SK-N-SH treated with all-trans-retinoic acid at 6 μM for 48 hours (cell line): ENCODE measurements around the gene ZNF836.

Source experiments
- ATAC-seq: fragments of 200-7000 bp; cut with Tn5 transposase; 3 replicates; pipeline ENCODE4 v1.9.1; 2020; ENCODE audit warnings: mild to moderate bottlenecking, moderate library complexity
- ARNTL ChIP-seq: fragments of 450-650 bp; formaldehyde crosslinking; IDR thresholded peaks from 2 replicates; pipeline ENCODE4 v1.5.0; 2020; ENCODE audit warnings: low read depth, mild to moderate bottlenecking, moderate library complexity, borderline replicate concordance
- BACH2 ChIP-seq: fragments of 250-450 bp; sonication (Bioruptor Pico); IDR thresholded peaks from 2 replicates; pipeline ENCODE4 v1.9.0; 2021; ENCODE audit warnings: mild to moderate bottlenecking, borderline replicate concordance
- CSDC2 ChIP-seq: fragments of 250-450 bp; sonication (Bioruptor Pico); IDR thresholded peaks from 2 replicates; pipeline ENCODE4 v1.5.0; 2020; ENCODE audit warnings: mild to moderate bottlenecking, moderate library complexity
- ESRRG ChIP-seq: fragments of 250-450 bp; sonication (Bioruptor Pico); IDR thresholded peaks from 2 replicates; pipeline ENCODE4 v1.6.1; 2021; ENCODE audit warnings: mild to moderate bottlenecking
- GLIS3 ChIP-seq: fragments of 250-450 bp; sonication (Bioruptor Pico); IDR thresholded peaks from 2 replicates; pipeline ENCODE4 v1.5.0; 2020; ENCODE audit warnings: mild to moderate bottlenecking, moderate library complexity
- ISL1 ChIP-seq: fragments of 250-450 bp; sonication (Bioruptor Pico); IDR thresholded peaks from 2 replicates; pipeline ENCODE4 v2.1.2; 2022; ENCODE audit warnings: mild to moderate bottlenecking, moderate library complexity
- OSR1 ChIP-seq: fragments of 250-450 bp; sonication (Bioruptor Pico); IDR thresholded peaks from 2 replicates; pipeline ENCODE4 v1.8.0; 2022; ENCODE audit warnings: moderate library complexity, mild to moderate bottlenecking, inconsistent platforms
- POU6F1 ChIP-seq: fragments of 250-450 bp; sonication (Bioruptor Pico); IDR thresholded peaks from 2 replicates; pipeline ENCODE4 v1.8.0; 2021; ENCODE audit warnings: low read depth, mild to moderate bottlenecking, moderate library complexity, borderline replicate concordance
- PPARA ChIP-seq: fragments of 250-450 bp; sonication (Bioruptor Pico); IDR thresholded peaks from 2 replicates; pipeline ENCODE4 v1.5.0; 2020; ENCODE audit warnings: mild to moderate bottlenecking, borderline replicate concordance
- RARB ChIP-seq: fragments of 250-450 bp; sonication (Bioruptor Pico); IDR thresholded peaks from 2 replicates; pipeline ENCODE4 v1.8.0; 2021; ENCODE audit warnings: mild to moderate bottlenecking, moderate library complexity
- SNAI2 ChIP-seq: fragments of 250-450 bp; sonication (Bioruptor Pico); IDR thresholded peaks from 2 replicates; pipeline ENCODE4 v1.5.0; 2020; ENCODE audit warnings: mild to moderate bottlenecking, moderate library complexity
- TCF4 ChIP-seq: fragments of 250-450 bp; sonication (Bioruptor Pico); IDR thresholded peaks from 2 replicates; pipeline ENCODE4 v1.8.0; 2021; ENCODE audit warnings: mild to moderate bottlenecking, moderate library complexity, borderline replicate concordance
- TOX ChIP-seq: fragments of 250-450 bp; sonication (Bioruptor Pico); IDR thresholded peaks from 2 replicates; pipeline ENCODE4 v1.8.0; 2021; ENCODE audit warnings: mild to moderate bottlenecking, moderate library complexity, borderline replicate concordance
- TSHZ2 ChIP-seq: fragments of 250-450 bp; sonication (Bioruptor Pico); IDR thresholded peaks from 2 replicates; pipeline ENCODE4 v1.5.0; 2020; ENCODE audit warnings: mild to moderate bottlenecking, moderate library complexity
- ZC3H10 ChIP-seq: fragments of 250-450 bp; sonication (Bioruptor Pico); IDR thresholded peaks from 2 replicates; pipeline ENCODE4 v1.5.1; 2021; ENCODE audit warnings: mild to moderate bottlenecking, moderate library complexity
- ZFP30 ChIP-seq: fragments of 450-650 bp; formaldehyde crosslinking; IDR thresholded peaks from 2 replicates; pipeline ENCODE4 v1.5.0; 2022; ENCODE audit warnings: mild to moderate bottlenecking, moderate library complexity
- ZNF565 ChIP-seq: fragments of 450-650 bp; formaldehyde crosslinking; conservative IDR thresholded peaks from 2 replicates; pipeline ENCODE4 v1.5.0; 2020; ENCODE audit warnings: low read depth, mild to moderate bottlenecking, moderate library complexity
- ZNF70 ChIP-seq: fragments of 450-650 bp; formaldehyde crosslinking; IDR thresholded peaks from 2 replicates; pipeline ENCODE4 v1.5.0; 2020; ENCODE audit warnings: mild to moderate bottlenecking, moderate library complexity
- ZNF8 ChIP-seq: fragments of 450-650 bp; formaldehyde crosslinking; IDR thresholded peaks from 2 replicates; pipeline ENCODE4 v1.5.0; 2020; ENCODE audit warnings: mild to moderate bottlenecking, moderate library complexity
- TF ChIP-seq, protein P1 (sequence below): fragments of 250-450 bp; sonication (Bioruptor Pico); IDR thresholded peaks from 2 replicates; pipeline ENCODE4 v1.5.1; 2021; ENCODE audit warnings: mild to moderate bottlenecking, moderate library complexity
- TF ChIP-seq, protein P2 (sequence below): fragments of 250-450 bp; sonication (Bioruptor Pico); IDR thresholded peaks from 2 replicates; pipeline ENCODE4 v1.8.0; 2020; ENCODE audit warnings: mild to moderate bottlenecking, moderate library complexity, borderline replicate concordance

Gene ZNF836

DNA sequence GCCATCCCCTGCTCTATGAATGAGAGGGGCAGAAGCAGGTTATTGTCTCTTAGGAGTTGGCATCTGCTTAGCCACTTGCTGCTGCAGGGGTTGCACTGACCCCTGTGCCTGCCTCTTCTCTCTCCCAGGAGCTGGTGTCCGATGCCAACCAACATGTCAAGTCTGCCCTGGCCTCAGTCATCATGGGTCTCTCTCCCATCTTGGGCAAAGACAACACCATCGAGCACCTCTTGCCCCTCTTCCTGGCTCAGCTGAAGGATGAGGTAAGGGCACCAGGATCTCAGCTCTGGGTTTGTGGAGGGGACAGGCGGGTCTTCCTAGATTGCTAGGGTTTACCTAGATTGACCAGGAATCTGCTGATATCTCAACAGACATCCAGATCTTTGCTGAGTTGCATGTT is 45.0 kb upstream of the ZNF836 start:
- no peak for ATAC-seq
- TF ChIP-seq TCF4 (CRISPR knock-in tag) (no peak), BACH2 (CRISPR knock-in tag) (no peak), GLIS3 (no peak), PPARA (CRISPR knock-in tag) (no peak), ZC3H10 (no peak), SNAI2 (CRISPR knock-in tag) (no peak), ZNF70 (CRISPR knock-in tag) (no peak), ARNTL (CRISPR knock-in tag) (no peak)

DNA sequence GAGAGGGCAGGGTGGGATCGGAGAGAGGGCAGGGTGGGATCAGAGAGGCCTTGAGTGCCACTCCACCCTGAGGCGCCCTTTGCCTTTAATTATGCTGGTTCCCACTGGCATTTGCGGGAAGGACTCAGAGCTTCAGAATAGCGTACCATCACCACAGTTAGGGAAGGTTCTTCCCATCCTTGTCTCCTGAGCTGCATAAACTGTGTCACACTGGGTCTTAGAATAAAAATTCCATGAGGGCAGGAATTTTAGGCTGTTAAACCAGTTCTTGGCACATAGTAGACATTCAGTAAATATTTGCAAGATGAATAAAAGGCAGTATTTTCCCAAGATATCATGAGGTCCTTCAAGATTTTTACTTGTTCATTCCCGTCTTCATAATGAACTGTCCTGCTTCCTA is 42.8 kb upstream of the ZNF836 start:
- no peak for TF ChIP-seq ZNF565 (CRISPR knock-in tag)
- TF ChIP-seq OSR1 (CRISPR knock-in tag), result no peak
- no peak for TF ChIP-seq RARB (CRISPR knock-in tag)
- TF ChIP-seq TSHZ2 (CRISPR knock-in tag), result no peak
- TF ChIP-seq ZFP30 (CRISPR knock-in tag), result no peak
- TF ChIP-seq ARNTL (CRISPR knock-in tag), result no peak
- TF ChIP-seq ZNF8 (CRISPR knock-in tag), result no peak
- no peak for TF ChIP-seq BACH2 (CRISPR knock-in tag)
- TF ChIP-seq POU6F1 (CRISPR knock-in tag), result no peak
- no peak for ATAC-seq

- TF ChIP-seq, protein P1, sequence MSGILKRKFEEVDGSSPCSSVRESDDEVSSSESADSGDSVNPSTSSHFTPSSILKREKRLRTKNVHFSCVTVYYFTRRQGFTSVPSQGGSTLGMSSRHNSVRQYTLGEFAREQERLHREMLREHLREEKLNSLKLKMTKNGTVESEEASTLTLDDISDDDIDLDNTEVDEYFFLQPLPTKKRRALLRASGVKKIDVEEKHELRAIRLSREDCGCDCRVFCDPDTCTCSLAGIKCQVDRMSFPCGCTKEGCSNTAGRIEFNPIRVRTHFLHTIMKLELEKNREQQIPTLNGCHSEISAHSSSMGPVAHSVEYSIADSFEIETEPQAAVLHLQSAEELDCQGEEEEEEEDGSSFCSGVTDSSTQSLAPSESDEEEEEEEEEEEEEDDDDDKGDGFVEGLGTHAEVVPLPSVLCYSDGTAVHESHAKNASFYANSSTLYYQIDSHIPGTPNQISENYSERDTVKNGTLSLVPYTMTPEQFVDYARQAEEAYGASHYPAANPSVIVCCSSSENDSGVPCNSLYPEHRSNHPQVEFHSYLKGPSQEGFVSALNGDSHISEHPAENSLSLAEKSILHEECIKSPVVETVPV, result no peak
- TF ChIP-seq ESRRG (CRISPR knock-in tag) (no peak), PPARA (CRISPR knock-in tag) (no peak), ARNTL (CRISPR knock-in tag) (no peak), TOX (CRISPR knock-in tag) (no peak), BACH2 (CRISPR knock-in tag) (no peak), ISL1 (no peak), ZNF565 (CRISPR knock-in tag) (no peak), OSR1 (CRISPR knock-in tag) (no peak), CSDC2 (CRISPR knock-in tag) (no peak), POU6F1 (CRISPR knock-in tag) (no peak), GLIS3 (no peak), ZFP30 (CRISPR knock-in tag) (no peak), TCF4 (CRISPR knock-in tag) (no peak)
- TF ChIP-seq, protein P2, sequence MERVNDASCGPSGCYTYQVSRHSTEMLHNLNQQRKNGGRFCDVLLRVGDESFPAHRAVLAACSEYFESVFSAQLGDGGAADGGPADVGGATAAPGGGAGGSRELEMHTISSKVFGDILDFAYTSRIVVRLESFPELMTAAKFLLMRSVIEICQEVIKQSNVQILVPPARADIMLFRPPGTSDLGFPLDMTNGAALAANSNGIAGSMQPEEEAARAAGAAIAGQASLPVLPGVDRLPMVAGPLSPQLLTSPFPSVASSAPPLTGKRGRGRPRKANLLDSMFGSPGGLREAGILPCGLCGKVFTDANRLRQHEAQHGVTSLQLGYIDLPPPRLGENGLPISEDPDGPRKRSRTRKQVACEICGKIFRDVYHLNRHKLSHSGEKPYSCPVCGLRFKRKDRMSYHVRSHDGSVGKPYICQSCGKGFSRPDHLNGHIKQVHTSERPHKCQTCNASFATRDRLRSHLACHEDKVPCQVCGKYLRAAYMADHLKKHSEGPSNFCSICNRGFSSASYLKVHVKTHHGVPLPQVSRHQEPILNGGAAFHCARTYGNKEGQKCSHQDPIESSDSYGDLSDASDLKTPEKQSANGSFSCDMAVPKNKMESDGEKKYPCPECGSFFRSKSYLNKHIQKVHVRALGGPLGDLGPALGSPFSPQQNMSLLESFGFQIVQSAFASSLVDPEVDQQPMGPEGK (CRISPR knock-in tag), result no peak
- TF ChIP-seq, all 23 proteins: peak for 0
Measured at GRCh38 chr19:52212572-52213255, 41.3 kb upstream of the ZNF836 start.

More at GRCh38 chr19:52212572-52213255, 41.3 kb upstream of the ZNF836 start:
- ATAC-seq, result no peak
